ENCODE data around the gene MLLT6. TPM values are rescaled to one million over a fixed set of nuclear protein-coding genes. Genes with fewer than 3 reads are reported as not detected.

The MLLT6 gene
- total and polyA plus RNA-seq, 2 of the 13 experiments (the other 11 are each of a cell fraction or from before 2014, with no cell fraction given): 50.7 to 69.5 TPM

- TF ChIP-seq ARID3A (IDR thresholded peaks at IDR 0.05; ENCODE audit: low read depth, low read length): no peak
- TF ChIP-seq ZNF749 (CRISPR knock-in tag; IDR thresholded peaks at IDR 0.05; ENCODE audit: borderline replicate concordance): peak; percentile 36; the same call in 1 of the 2 replicates
- no peak for TF ChIP-seq PBX2 (CRISPR knock-in tag; IDR thresholded peaks at IDR 0.05)
- no peak for TF ChIP-seq CBX1 (IDR thresholded peaks at IDR 0.05; ENCODE audit: low read depth)
- 0 out of 2 replicates have a peak, but pooled peaks have one; percentile 8 for TF ChIP-seq HOMEZ (CRISPR knock-in tag; IDR thresholded peaks at IDR 0.05; ENCODE audit: low read depth)
- no peak for TF ChIP-seq ATF3 (CRISPR knock-in tag; IDR thresholded peaks at IDR 0.05)
- TF ChIP-seq ZNF263 (CRISPR knock-in tag; IDR thresholded peaks at IDR 0.05): no peak
- TF ChIP-seq ELF1 (CRISPR knock-in tag; IDR thresholded peaks at IDR 0.05): no peak
- peak; percentile 70; the same call in 1 of the 2 replicates for TF ChIP-seq CENPX (CRISPR knock-in tag; IDR thresholded peaks at IDR 0.05)
- no peak for TF ChIP-seq BORCS8-MEF2B (CRISPR knock-in tag; IDR thresholded peaks at IDR 0.05)
- 0 out of 2 replicates have a peak, but pooled peaks have one; percentile 60 for TF ChIP-seq ZNF703 (CRISPR knock-in tag; IDR thresholded peaks at IDR 0.05; ENCODE audit: borderline replicate concordance)
- TF ChIP-seq XRCC5 (optimal IDR thresholded peaks at IDR 0.05; ENCODE audit: low read length): no peak
- TF ChIP-seq NRL (CRISPR knock-in tag; IDR thresholded peaks at IDR 0.05; ENCODE audit: borderline replicate concordance): peak; percentile 65; the same call in 1 of the 2 replicates
- peak; percentile 27; the same call in 1 of the 2 replicates for TF ChIP-seq RCOR2 (CRISPR knock-in tag; IDR thresholded peaks at IDR 0.05)
- TF ChIP-seq SMYD3 (CRISPR knock-in tag; IDR thresholded peaks at IDR 0.05): 0 out of 2 replicates have a peak, but pooled peaks have one; percentile 26
- TF ChIP-seq ZNF784 (CRISPR knock-in tag; IDR thresholded peaks at IDR 0.05; ENCODE audit: borderline replicate concordance): no peak
- TF ChIP-seq ZNF17 (CRISPR knock-in tag; IDR thresholded peaks at IDR 0.05): no peak
- TF ChIP-seq HNRNPL (IDR thresholded peaks at IDR 0.05; ENCODE audit: low read depth, low read length): no peak
- no peak for TF ChIP-seq SKIL (CRISPR knock-in tag; IDR thresholded peaks at IDR 0.05; ENCODE audit: borderline replicate concordance)
- TF ChIP-seq ZNF782 (CRISPR knock-in tag; IDR thresholded peaks at IDR 0.05; ENCODE audit: borderline replicate concordance): no peak; the same call in 1 of the 2 replicates
- 0 out of 2 replicates have a peak, but pooled peaks have one; percentile 83 for TF ChIP-seq RORA (CRISPR knock-in tag; IDR thresholded peaks at IDR 0.05)
- no peak for TF ChIP-seq ONECUT2 (CRISPR knock-in tag; IDR thresholded peaks at IDR 0.05)
- no peak for TF ChIP-seq GZF1 (CRISPR knock-in tag; IDR thresholded peaks at IDR 0.05)
These were observed 3.4 kb upstream of the MLLT6 start (continued) for GRCh38 chr17:38701504-38702165.

Measured in HepG2 (cell line).